Measurements from ENCODE around the gene CSF2. TPM values are rescaled to one million over a fixed set of nuclear protein-coding genes. Genes with fewer than 3 reads are reported as not detected.

The CSF2 gene
- total RNA-seq = 10 to 100 TPM; 31.1 to 50.7 TPM

DNA sequence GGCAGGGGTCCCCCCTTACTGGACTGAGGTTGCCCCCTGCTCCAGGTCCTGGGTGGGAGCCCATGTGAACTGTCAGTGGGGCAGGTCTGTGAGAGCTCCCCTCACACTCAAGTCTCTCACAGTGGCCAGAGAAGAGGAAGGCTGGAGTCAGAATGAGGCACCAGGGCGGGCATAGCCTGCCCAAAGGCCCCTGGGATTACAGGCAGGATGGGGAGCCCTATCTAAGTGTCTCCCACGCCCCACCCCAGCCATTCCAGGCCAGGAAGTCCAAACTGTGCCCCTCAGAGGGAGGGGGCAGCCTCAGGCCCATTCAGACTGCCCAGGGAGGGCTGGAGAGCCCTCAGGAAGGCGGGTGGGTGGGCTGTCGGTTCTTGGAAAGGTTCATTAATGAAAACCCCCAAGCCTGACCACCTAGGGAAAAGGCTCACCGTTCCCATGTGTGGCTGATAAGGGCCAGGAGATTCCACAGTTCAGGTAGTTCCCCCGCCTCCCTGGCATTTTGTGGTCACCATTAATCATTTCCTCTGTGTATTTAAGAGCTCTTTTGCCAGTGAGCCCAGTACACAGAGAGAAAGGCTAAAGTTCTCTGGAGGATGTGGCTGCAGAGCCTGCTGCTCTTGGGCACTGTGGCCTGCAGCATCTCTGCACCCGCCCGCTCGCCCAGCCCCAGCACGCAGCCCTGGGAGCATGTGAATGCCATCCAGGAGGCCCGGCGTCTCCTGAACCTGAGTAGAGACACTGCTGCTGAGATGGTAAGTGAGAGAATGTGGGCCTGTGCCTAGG lies at the start of gene CSF2:
CSF2 (plus strand) TSS at position 559 of the 783 bp plus-strand sequence; CDS start at position 594, 35 bp downstream.
- Mint-ChIP-seq H3K9me3 (no peaks in the 10 kb centered on the region), H3K27me3 (ENCODE audit: low read depth) (no peaks in the 10 kb centered on the region), H3K4me3 (peak within 1 kb of the TSS; percentile 71 to 75), H3K27ac (no peak within 1 kb of the TSS), H3K4me1 (ENCODE audit: low read depth) (peaks cover 85% of the 10 kb centered on the region), H3K36me3 (ENCODE audit: insufficient read depth in 2 of 2) (no peaks in the 10 kb centered on the region)
- DNase-seq (no peak), ATAC-seq (replicated peaks in 1 of 2) (peak in 1 of 2 donors; percentile 24)

DNA sequence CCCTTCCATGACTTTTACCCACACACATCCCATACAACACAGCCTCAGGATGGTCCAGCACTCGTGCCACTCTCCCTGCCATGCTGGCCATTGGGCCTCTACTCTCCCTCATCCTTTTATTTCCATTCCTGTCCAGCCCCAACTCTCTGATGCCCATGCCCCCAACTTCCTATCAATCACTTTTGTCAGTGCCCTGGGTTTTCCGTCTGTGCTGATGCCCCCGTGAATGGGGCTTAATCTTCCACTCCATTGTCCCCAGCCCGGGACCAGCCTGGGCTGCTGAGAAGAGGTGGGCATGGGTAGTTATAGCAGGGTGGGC lies 49.5 kb upstream of the CSF2 start:
- peaks cover 0 to 1% of the 10 kb centered on the region in 2 donors for H3K36me3 Mint-ChIP-seq (ENCODE audit: insufficient read depth in 2 of 2)
- H3K27ac Mint-ChIP-seq = no peak overlapping the region
- DNase-seq = no peak
- H3K4me1 Mint-ChIP-seq (ENCODE audit: low read depth) = peaks cover 36% of the 10 kb centered on the region
- no peak overlapping the region for H3K4me3 Mint-ChIP-seq
- peaks cover 26% of the 10 kb centered on the region for H3K27me3 Mint-ChIP-seq (ENCODE audit: low read depth)
- H3K9me3 Mint-ChIP-seq = no peaks in the 10 kb centered on the region
- no peak for ATAC-seq (replicated peaks in 1 of 2)

DNA sequence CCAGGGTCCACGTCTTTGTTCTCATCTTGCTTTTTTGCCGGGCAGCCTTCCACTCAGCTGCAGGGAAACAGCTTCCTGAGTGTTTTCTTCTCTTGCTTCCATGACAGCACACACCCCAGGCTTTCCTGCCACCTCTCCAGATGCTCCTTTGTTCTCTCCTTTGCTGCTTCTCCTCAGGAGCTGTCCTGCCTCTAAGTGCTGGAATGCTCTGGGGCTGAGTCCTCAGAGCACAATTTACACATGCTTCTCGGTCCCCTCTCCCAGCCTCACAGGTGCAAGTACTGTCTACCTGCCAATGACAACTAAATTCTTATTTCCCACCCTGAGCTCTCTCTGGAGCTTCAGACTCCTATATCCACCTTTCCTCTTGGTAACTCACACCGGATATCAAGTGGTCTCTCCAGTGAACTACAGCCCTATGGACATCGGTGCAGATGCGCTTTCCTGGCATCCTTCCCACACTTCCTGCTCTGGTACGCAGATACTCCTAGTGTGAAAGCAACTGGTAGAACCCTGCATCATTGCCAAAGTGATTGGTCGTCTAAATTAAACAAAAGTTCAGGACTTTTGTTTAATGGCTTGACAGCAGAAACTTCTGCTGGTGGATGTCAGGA lies 48.7 kb upstream of the CSF2 start:
- no peak for DNase-seq
- peaks cover 0 to 1% of the 10 kb centered on the region in 2 donors for H3K36me3 Mint-ChIP-seq (ENCODE audit: insufficient read depth in 2 of 2)
- peaks cover 32% of the 10 kb centered on the region for H3K27me3 Mint-ChIP-seq (ENCODE audit: low read depth)
- no peak for ATAC-seq (replicated peaks in 1 of 2)
- H3K9me3 Mint-ChIP-seq = peaks cover 0 to 3% of the 10 kb centered on the region in 2 donors
- H3K4me1 Mint-ChIP-seq (ENCODE audit: low read depth) = peaks cover 28% of the 10 kb centered on the region
- H3K27ac Mint-ChIP-seq = no peak overlapping the region
- H3K4me3 Mint-ChIP-seq = no peak overlapping the region

DNA sequence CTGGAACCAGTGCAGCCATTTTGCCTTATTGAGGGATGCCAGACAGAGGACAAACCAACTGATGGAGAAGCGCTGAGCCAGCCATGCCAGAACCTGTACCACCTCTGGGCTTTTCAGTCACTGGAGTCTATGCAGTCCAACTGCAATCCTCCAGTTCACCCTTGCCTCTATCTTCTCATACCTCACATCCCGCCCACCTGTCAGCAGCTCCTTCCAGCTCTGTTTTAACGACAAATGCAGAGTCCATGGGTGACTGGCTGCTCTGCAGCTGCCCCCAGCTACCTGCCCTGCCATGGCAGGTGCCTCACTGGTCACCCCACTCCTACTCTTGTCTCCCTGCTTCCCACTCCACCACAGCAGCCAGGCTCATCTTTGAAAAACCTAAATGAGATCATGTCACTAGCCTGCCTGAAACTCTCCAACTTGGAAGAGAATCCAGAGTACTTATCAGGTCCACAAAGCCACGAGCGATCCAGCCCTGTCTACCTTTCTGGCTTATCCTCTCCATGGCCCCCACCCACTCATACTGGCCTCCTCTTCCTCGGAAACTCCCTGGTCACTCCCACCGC lies 48.1 kb upstream of the CSF2 start:
- Mint-ChIP-seq H3K4me3 (no peak overlapping the region), H3K9me3 (peaks cover 0 to 3% of the 10 kb centered on the region in 2 donors), H3K27me3 (ENCODE audit: low read depth) (peaks cover 38% of the 10 kb centered on the region), H3K36me3 (ENCODE audit: insufficient read depth in 2 of 2) (peaks cover 0 to 1% of the 10 kb centered on the region in 2 donors), H3K27ac (no peak overlapping the region), H3K4me1 (ENCODE audit: low read depth) (peaks cover 22% of the 10 kb centered on the region)
- DNase-seq (no peak), ATAC-seq (replicated peaks in 1 of 2) (no peak)

DNA sequence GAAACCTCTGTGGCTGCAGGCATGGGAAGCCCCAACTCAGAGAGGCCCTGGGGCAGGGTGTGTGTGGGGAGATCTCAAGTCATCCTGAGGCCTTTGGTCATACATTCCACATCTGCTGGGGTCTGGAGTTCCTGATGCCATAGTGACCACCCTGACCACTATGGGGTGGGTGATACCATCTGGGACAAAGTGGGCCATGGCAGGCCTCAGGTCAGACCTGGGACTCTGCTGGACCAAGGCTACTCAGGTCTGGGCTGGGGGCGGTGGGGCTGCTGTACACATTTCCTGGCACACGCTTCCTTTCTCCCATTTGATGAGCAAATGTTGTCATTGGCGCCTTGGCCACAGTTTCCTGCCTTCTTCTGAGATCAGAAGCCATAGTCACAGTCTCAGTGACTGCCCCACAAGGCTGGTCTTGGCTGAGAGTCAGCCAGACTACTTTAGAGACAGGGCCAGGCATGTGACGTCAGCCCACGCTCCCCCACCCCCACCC lies 47.0 kb upstream of the CSF2 start:
- ATAC-seq (replicated peaks in 1 of 2) = peak; percentile 83 to 86
- peaks cover 0 to 3% of the 10 kb centered on the region in 2 donors for H3K9me3 Mint-ChIP-seq
- peak; percentile 52 to 55 for DNase-seq
- H3K27me3 Mint-ChIP-seq (ENCODE audit: low read depth) = peaks cover 35% of the 10 kb centered on the region
- H3K4me1 Mint-ChIP-seq (ENCODE audit: low read depth) = peaks cover 12% of the 10 kb centered on the region
- H3K27ac Mint-ChIP-seq = no peak overlapping the region
- H3K4me3 Mint-ChIP-seq = peak overlapping the region; percentile 11 to 16
- H3K36me3 Mint-ChIP-seq (ENCODE audit: insufficient read depth in 2 of 2) = peaks cover 0 to 1% of the 10 kb centered on the region in 2 donors

DNA sequence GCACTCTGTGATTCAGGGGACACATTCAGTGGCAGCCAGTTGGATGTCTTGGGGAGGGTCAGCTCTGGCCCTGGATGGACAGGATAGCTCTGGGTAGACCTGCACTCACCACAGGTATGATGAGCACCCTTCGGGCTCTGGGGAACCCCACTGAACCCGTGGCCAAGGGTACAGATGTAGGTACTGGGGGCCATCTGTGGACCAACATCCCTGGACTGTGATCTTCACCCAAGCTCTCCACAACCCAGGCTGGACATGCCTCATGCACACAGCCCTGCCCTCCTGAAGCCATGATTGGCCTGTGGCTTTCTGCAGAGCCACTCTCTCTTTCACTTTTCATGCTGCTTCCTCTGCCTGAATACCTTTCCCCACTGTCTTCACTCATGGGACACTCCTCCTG lies 46.6 kb upstream of the CSF2 start:
- H3K9me3 Mint-ChIP-seq = peaks cover 0 to 3% of the 10 kb centered on the region in 2 donors
- no peak overlapping the region for H3K27ac Mint-ChIP-seq
- peaks cover 12% of the 10 kb centered on the region for H3K4me1 Mint-ChIP-seq (ENCODE audit: low read depth)
- peaks cover 0 to 1% of the 10 kb centered on the region in 2 donors for H3K36me3 Mint-ChIP-seq (ENCODE audit: insufficient read depth in 2 of 2)
- peaks cover 35% of the 10 kb centered on the region for H3K27me3 Mint-ChIP-seq (ENCODE audit: low read depth)
- ATAC-seq (replicated peaks in 1 of 2) (peak; percentile 18 to 26), DNase-seq (no peak)
- peak overlapping the region; percentile 29 to 35 for H3K4me3 Mint-ChIP-seq

DNA sequence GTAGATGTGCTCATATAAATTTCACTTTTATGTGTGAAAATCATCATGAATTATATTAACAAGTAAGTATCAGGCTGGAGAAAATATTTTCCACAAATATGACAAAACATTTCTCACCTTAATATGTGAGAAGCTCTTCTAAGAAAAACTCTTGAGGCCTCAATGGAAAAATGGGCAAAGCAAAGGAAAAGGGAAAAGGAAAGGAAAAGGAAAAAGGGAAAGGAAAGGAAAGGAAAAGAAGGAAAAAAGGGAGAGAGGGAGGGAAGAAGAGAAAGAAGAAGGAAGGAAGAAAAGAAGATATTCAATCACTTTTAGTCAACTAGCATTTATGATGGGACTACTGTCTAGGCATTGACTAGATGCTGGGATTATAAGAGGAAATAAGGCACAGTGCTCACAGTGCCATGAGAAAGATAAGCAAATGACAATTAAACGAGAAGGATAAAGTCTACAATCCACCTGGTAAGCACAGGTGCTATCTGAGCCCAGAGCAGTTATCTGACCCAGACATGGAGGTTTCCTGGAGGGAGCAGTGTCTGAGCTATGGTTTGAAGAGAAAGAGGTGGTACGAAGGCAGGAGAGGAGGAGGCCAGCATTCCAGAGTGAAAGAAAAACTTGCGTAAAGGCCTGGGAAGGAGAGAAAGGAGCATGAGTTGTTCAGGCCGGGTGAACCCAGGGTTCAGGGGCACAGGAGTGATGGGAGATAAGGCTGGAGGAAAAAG lies 43.8 kb upstream of the CSF2 start:
- ATAC-seq (replicated peaks in 1 of 2) (no peak), DNase-seq (no peak)
- Mint-ChIP-seq H3K27ac (peak overlapping the region; percentile 7), H3K36me3 (ENCODE audit: insufficient read depth in 2 of 2) (peaks cover 2 to 8% of the 10 kb centered on the region in 2 donors), H3K9me3 (peaks cover 3 to 8% of the 10 kb centered on the region in 2 donors), H3K4me1 (ENCODE audit: low read depth) (peaks cover 12% of the 10 kb centered on the region), H3K4me3 (no peak overlapping the region), H3K27me3 (ENCODE audit: low read depth) (peaks cover 33% of the 10 kb centered on the region)

DNA sequence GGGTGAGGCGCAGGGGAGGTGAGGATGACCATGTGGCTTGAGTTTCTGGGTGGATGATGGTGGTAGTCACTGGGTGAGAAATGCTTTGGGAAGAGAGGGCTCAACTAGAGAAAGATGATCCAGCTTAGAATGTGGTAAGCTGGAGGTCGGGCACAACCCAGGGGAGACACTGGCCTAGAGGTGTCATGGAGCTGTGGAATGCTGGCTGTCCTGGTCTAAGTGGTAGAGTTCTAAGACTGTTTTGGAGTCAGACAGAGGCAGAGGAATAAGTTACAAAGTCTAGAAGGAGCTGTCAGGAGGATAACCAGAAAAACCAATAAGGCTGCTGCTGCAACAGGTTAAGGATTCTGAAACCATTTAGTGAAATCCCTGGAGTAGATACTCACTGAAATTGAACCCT lies 43.0 kb upstream of the CSF2 start:
- no peak overlapping the region for H3K4me3 Mint-ChIP-seq
- DNase-seq (no peak), ATAC-seq (replicated peaks in 1 of 2) (no peak)
- no peak overlapping the region for H3K27ac Mint-ChIP-seq
- H3K36me3 Mint-ChIP-seq (ENCODE audit: insufficient read depth in 2 of 2) = peaks cover 2 to 8% of the 10 kb centered on the region in 2 donors
- H3K9me3 Mint-ChIP-seq = peaks cover 3 to 8% of the 10 kb centered on the region in 2 donors
- peaks cover 33% of the 10 kb centered on the region for H3K27me3 Mint-ChIP-seq (ENCODE audit: low read depth)
- peaks cover 12% of the 10 kb centered on the region for H3K4me1 Mint-ChIP-seq (ENCODE audit: low read depth)

DNA sequence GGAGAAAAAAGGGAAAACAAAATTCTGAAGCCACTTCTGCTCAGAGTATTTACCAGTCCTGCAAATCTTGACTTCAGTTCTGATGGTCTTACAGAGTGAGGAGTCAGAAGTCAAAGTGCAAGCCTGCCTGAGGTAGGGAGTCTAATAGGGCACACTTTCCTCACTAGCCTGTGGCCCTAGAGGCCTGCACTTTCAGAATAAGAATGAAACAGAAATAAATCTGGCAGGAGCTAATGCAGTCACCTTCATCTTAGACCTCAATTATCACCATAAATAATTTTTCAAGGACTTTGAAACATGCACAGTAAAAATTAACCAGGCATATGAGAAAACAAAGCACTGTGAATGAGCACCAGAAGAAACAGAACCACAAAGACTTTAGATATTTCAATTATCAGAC lies 41.4 kb upstream of the CSF2 start:
- H3K4me1 Mint-ChIP-seq (ENCODE audit: low read depth) = peaks cover 10% of the 10 kb centered on the region
- H3K4me3 Mint-ChIP-seq = no peak overlapping the region
- peak overlapping the region; percentile 3 for H3K27ac Mint-ChIP-seq
- H3K9me3 Mint-ChIP-seq = peaks cover 3 to 8% of the 10 kb centered on the region in 2 donors
- no peak for ATAC-seq (replicated peaks in 1 of 2)
- peaks cover 2 to 8% of the 10 kb centered on the region in 2 donors for H3K36me3 Mint-ChIP-seq (ENCODE audit: insufficient read depth in 2 of 2)
- no peak for DNase-seq
- peaks cover 33% of the 10 kb centered on the region for H3K27me3 Mint-ChIP-seq (ENCODE audit: low read depth)

DNA sequence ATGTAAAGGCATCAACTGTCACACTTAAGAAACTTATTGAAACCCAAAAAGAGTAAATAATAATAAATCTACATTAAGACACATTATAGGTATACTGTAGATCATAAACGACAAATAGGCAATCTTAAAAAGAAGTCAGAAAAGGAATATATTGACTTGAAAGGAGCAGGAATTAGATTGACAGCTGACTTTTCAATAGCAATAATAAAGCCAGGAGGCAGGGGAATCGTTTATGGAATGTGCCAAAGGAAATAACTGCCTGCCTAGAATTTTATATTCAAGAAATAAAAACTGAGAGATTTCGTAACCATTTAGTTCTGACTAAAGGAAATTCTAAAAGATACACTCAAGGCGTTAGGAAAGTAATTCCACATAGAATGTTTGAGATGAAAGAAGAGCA lies 40.5 kb upstream of the CSF2 start:
- peaks cover 2 to 6% of the 10 kb centered on the region in 2 donors for H3K36me3 Mint-ChIP-seq (ENCODE audit: insufficient read depth in 2 of 2)
- peaks cover 3 to 11% of the 10 kb centered on the region in 2 donors for H3K9me3 Mint-ChIP-seq
- H3K4me1 Mint-ChIP-seq (ENCODE audit: low read depth) = peaks cover 10% of the 10 kb centered on the region
- no peak overlapping the region for H3K4me3 Mint-ChIP-seq
- H3K27ac Mint-ChIP-seq = no peak overlapping the region
- H3K27me3 Mint-ChIP-seq (ENCODE audit: low read depth) = peaks cover 26% of the 10 kb centered on the region
- ATAC-seq (replicated peaks in 1 of 2) (no peak), DNase-seq (no peak)

DNA sequence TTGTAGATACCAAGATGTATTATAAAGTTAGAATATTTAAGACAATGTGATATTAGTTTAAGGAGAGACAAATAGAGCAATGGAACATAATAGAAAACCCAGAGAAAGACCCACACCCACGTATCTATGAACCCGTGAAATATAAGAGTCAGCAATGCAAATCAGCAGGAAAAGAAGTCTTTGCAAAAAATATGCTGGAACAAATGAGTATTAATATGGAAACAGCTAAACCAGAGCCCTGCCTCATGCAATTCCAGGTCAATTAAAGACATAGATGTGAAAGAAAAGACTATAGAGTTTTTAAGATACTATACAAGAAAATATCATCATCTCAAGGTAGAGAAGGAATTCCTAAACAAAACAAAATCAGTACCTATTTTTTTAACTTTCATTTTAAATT lies 36.2 kb upstream of the CSF2 start:
- Mint-ChIP-seq H3K36me3 (ENCODE audit: insufficient read depth in 2 of 2) (peaks cover 8 to 10% of the 10 kb centered on the region in 2 donors), H3K9me3 (peaks cover 2 to 21% of the 10 kb centered on the region in 2 donors), H3K4me3 (no peak overlapping the region), H3K27ac (no peak overlapping the region), H3K27me3 (ENCODE audit: low read depth) (peaks cover 37% of the 10 kb centered on the region), H3K4me1 (ENCODE audit: low read depth) (peaks cover 10% of the 10 kb centered on the region)
- ATAC-seq (replicated peaks in 1 of 2) = no peak
- no peak for DNase-seq

DNA sequence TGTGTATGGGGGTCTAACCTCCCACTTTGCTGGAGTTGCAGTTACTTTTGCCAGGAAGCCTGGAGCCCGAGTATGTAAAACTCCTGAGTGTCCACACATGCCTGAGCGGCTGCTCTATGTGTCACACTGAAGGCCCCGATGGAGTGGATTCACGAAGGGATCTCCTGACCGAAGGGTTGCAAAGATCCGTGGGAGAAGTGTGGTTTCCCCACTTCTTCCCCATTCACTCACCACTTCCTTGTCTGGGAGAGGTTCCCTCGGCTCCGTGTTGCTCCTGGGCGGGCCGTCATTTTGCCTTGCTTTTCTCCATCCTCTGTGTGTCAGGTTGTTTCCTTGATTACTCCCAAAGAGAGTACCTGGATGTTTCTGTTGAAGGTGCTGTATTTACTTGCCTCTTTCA lies 29.4 kb upstream of the CSF2 start:
- no peak overlapping the region for H3K4me3 Mint-ChIP-seq
- peaks cover 2 to 7% of the 10 kb centered on the region in 2 donors for H3K9me3 Mint-ChIP-seq
- peaks cover 41% of the 10 kb centered on the region for H3K27me3 Mint-ChIP-seq (ENCODE audit: low read depth)
- peaks cover 3 to 8% of the 10 kb centered on the region in 2 donors for H3K36me3 Mint-ChIP-seq (ENCODE audit: insufficient read depth in 2 of 2)
- no peaks in the 10 kb centered on the region for H3K4me1 Mint-ChIP-seq (ENCODE audit: low read depth)
- no peak overlapping the region for H3K27ac Mint-ChIP-seq
- DNase-seq = no peak
- no peak for ATAC-seq (replicated peaks in 1 of 2)

DNA sequence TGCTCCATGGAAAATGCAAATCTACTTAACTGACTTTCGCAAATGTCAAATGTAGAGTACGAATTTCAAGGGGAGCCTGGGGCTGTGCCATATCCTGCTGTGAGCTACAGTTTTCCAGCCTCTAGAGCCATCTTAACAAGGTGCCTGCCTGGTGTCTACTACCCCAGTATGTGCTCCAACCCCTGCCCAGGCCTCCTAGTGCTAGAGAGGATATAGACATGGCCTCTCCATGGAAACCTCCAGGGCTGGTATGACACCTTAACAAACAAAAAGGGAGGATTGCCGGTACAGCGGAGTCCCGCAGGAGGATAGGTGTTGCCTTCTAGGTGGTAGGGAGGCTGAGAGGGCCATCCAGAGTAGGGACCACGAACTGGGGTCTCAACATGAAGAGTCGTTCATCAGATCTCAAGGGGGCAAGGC lies 26.7 kb upstream of the CSF2 start:
- no peaks in the 10 kb centered on the region for H3K4me1 Mint-ChIP-seq (ENCODE audit: low read depth)
- H3K27ac Mint-ChIP-seq = no peak overlapping the region
- H3K36me3 Mint-ChIP-seq (ENCODE audit: insufficient read depth in 2 of 2) = peaks cover 3 to 6% of the 10 kb centered on the region in 2 donors
- H3K9me3 Mint-ChIP-seq = peaks cover 2 to 5% of the 10 kb centered on the region in 2 donors
- no peak for DNase-seq
- ATAC-seq (replicated peaks in 1 of 2) = no peak
- H3K4me3 Mint-ChIP-seq = no peak overlapping the region
- peaks cover 22% of the 10 kb centered on the region for H3K27me3 Mint-ChIP-seq (ENCODE audit: low read depth)
